HL-60/S4 treated with phorbol 12-myristate 13-acetate at 8.2 ng/mL for 4 days and 3 days (cell line): ENCODE measurements around the gene XCR1.
"Not testable (repeated sequence)": the region's sequence is repeated elsewhere in the genome, so short reads cannot be mapped to it uniquely, and the experiment has no call there.

ENCODE experiments used
- in situ Hi-C: fragments of 300-500 bp; cut with MboI; formaldehyde crosslinking; loops from 2 replicates; pipeline ENCODE4 v1.15.0; 2022; ENCODE audit warnings: low sequenced_read_pairs

Gene XCR1

GRCh38 chr3:46007280-46007679, 20.0 kb downstream of the XCR1 start:
- in situ Hi-C loops, result no loop called here

DNA sequence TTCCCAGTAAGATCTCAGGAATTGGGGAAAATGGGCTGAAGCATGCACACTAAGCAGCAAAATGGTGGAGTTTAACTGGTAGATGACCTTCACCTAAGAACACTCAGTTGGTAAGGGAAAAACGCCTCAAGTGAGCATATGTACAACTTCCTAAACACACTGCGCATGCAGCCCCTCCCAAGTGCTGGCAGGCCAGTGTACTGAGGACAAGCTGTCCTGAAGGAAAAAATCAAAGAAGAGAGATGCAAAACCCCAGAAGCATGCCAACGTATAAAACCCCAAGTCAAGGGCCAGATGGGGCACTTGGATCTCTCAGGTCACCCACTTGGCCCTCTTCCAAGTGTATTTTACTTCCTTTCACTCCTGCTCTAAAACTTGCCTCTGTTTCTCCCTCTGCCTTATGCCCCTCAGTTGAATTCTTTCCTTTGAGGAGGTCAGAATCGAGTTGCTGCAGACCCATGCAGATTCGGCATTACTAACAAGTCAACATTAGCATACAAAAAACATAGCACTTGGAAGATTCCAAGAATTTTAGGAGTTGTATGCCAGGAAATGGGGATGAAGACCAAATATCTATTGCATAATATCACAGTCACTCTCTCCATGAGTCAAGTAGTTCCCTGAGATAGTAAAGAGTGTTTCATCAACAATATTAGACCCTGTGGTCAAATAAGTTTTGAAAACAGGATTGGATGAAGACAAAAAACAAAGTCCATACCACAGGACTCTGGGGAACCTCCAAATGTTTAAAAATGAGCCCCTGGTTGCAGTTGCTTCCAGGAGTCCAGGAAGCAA, 20.8 kb downstream of the XCR1 start:
- in situ Hi-C loops, result no loop called here

DNA sequence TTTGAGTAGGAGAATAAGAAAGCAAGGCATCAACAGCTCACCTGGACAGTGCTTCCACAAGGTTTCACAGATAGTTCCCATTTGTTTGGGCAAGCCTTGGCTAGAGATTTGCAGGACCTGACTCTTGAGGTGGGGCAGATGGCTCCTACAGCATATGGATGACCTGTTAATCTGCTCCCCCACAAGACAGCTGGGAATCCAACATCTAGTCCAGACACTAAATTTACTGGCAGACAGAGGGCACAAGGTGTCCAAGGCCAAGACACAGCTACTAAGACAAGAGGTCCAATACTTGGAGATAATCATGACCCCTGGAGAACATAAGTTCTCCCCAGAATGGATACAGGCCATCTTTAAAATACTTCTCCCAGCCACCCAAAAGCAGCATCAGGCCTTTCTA, 23.6 kb downstream of the XCR1 start:
- in situ Hi-C loops, result not testable (repeated sequence)

- in situ Hi-C loops, result no loop called here
These were observed 26.1 kb downstream of the XCR1 start for GRCh38 chr3:46001178-46001577.

DNA sequence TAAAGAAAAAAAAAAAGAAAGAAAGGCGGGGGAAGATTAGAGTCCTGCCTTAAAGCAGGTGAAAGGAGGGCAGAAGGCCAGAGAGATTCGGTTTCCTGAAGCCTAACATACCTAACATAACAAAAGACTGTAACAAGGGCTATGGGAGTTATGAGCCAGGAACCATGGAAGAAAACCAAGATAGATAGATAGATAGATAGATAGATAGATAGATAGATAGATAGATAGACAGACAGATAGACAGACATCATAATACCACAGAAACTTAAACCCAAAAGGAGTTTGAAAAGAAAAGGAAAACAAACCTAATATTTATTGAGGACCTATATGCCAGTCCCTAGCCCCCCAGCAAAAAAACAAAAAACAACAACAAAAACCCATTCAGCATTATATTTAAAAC, 29.3 kb downstream of the XCR1 start:
- in situ Hi-C loops, result no loop called here

DNA sequence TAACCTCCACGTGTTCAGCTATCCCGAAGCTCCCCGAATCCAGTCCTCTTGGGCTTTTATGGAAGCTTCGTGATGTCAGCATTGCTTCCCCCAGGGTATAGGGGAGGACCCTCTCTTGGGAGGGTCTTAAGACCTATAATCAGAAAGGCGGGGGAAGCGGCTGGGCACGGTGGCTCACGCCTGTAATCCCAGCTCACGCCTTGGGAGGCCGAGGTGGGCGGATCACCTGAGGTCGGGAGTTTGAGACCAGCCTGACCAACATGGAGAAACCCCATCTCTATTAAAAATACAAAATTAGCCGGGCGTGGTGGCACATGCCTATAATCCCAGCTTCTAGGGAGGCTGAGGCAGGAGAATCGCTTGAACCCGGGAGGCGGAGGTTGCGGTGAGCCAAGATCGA, 29.8 kb downstream of the XCR1 start:
- in situ Hi-C loops, result not testable (repeated sequence)

GRCh38 chr3:45995236-45996192, 31.8 kb downstream of the XCR1 start, which contains the start of gene FYCO1:
Gene FYCO1, minus strand, starts transcription at chr3:45995824. Its CDS starts 10,914 bp downstream, at chr3:45984910.
- in situ Hi-C loops, result no loop called here

- in situ Hi-C loops, result no loop called here
These were observed 32.7 kb downstream of the XCR1 start for GRCh38 chr3:45994419-45995235.

DNA sequence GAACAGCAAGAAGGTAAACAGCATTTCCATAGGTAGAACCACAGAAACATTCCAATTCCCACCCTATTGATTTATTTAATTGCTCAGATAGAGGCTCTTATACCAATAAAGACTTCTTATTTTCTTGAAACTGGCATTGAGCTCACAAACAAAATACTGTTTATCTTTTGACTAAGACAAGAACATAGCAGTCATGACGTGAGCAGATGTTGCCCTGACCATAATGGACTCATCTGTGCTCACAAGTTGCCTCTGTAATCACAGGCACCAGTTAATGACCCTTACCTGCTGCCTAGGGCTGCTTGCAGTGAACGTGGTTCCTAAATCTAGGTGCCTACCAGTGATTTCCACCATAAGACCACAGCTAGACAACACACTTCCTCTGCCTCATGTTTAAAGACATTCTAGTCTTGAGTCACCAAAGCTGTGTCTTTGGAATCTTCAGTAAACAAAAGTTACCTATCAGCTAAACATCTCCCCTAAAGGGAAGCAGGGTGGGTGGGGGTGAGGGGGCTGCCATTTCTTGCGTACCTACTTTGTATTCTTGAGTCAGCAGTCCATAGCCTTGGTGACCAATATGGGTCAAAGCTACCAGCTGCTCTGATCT, 33.8 kb downstream of the XCR1 start:
- in situ Hi-C loops, result no loop called here

DNA sequence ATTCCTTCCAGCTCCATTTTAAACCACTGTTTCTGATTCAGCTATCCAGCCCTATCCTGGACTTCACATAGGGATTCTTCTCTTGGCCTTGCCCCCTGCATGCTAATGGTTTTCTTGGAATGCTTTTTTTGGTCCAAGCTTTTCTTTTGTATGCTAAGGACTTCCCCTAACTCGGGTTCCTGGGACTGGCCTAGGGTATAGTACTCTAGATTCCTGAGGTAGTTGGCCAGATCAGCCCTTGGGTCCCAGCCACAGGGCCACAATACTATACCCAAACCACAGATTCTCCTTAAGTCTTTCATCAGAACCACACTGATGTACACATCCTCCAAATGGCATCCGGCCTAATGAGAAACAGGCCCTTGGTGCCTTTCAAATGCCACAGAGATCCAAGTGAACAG, 34.5 kb downstream of the XCR1 start:
- in situ Hi-C loops, result no loop called here

GRCh38 chr3:45992133-45992729, 35.1 kb downstream of the XCR1 start:
- in situ Hi-C loops, result no loop called here

- in situ Hi-C loops, result no loop called here
These were observed 35.9 kb downstream of the XCR1 start for GRCh38 chr3:45991341-45991740.

DNA sequence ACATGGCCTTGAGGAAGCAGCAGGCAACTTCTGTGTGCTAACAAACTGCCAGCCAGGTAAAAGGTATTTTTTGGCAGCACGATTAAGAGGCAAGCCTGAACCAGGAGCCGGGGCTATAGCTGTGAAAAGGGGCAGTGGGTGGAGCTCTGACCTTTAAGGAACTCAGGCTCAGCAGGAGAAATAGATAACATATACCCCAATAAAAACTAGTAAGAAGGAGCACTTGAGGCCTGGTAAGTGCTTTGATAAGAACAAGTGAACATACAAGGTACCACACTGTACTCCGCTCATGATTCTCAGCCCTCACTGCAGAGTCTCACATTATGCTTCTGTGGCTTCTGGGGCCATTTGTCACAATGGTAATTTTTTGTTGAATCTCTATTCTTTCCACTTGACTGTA, 37.1 kb downstream of the XCR1 start:
- in situ Hi-C loops, result no loop called here

DNA sequence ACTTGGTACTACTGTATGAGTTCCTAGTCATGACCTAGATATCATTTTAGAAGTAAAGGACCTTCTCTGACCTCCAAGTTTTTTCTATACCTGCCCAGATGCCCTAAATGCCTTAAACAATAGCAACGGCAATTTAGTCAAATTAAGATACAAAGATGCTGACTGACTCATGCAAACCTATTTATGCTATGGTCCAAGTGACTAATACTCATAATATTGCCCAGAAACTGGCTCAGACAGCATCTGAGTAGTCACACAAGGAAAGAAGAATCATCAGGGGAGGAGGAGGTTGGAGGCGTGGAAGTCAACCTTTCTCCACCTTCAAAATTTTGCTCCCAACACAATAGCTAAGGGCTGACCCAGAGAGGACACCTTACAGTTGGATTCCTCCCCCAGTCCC, 38.5 kb downstream of the XCR1 start:
- in situ Hi-C loops, result no loop called here

DNA sequence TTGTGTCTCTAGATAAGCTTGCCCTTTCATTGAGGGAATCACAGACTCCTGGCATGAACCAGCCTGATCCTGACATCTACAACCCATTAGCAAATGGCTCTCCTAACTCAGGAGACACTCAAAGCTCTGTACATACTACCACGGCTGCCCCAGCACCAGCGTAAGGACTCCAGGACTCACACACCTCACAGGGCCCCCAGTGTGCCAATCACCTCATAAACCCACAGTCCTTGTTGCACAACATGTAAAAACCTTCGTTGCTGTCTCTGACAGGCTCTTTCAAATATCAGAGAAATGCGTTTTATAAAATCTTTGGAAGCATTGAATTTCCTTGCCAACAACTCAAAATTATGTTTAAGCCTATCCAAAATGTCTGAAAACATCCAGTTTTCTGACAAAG, 38.9 kb downstream of the XCR1 start:
- in situ Hi-C loops, result no loop called here

DNA sequence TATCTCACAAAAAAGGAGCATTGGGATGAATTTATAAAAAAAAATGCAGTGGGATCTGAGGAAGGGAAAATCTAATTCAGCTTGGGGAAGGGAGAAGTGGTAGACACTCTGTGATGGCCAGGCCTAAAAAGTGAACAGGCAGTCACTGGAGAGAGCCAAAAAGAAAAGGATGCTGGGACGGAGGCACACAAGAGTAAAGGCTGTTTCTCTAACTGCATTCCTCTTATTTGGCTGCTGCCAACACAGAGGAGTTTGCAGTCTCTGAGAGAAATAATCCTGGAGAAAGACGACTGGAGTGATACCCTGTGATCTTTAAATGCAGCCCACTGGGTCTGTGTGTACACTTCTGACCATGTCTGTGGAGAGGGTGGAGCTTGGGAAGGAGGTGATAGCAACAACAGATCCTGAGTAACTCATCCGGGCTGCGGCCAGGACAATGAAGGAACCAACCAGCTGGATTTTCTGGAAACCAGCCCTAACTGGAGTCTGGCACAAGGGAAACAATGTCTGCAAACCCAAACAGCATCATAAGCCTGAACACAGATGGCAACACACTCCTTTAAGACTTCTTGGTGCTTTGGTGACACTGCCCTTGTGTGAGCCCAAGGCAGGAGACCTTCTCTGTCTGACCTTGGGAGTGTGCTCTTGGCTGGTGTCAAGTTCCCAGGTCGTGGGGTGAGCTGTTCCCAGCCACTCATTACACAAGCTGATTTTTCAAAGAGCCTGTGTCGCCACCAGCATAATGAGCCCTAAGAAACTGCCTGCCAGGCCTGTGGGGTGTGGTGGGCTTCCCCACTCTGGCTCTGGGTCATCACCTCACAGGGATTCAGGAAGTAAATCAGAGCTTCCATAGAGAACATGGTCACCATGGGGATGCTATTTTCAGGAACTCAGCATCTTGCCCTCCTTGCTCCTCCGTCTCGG, 39.7 kb downstream of the XCR1 start:
- in situ Hi-C loops, result no loop called here

- in situ Hi-C loops, result no loop called here
These were observed 40.8 kb downstream of the XCR1 start for GRCh38 chr3:45986303-45986982.

GRCh38 chr3:45985532-45986302, 41.6 kb downstream of the XCR1 start:
- in situ Hi-C loops, result no loop called here
